IgD-negative memory B cell (primary cell): ENCODE results near the gene ACVR1B. TPM values are rescaled to one million over a fixed set of nuclear protein-coding genes. Genes with fewer than 3 reads are reported as not detected.
A peak's percentile ranks its signal among the peaks of the same experiment; 100 is the strongest.

Source experiments
- H3K27ac Mint-ChIP-seq, 3 donors: one replicate each; pipeline ENCODE4 v1.8.0; 2020 to 2022; ENCODE audit warnings: mild to moderate bottlenecking in 3 of 3, mixed read lengths in 3 of 3, moderate library complexity in 1 of 3
- H3K27me3 Mint-ChIP-seq: one replicate; pipeline ENCODE4 v1.8.0; 2021; ENCODE audit warnings: mixed read lengths
- H3K36me3 Mint-ChIP-seq: one replicate; pipeline ENCODE4 v1.8.0; 2020; ENCODE audit warnings: mild to moderate bottlenecking, mixed read lengths
- H3K4me1 Mint-ChIP-seq, 3 donors: one replicate each; pipeline ENCODE4 v1.8.0; 2020 to 2022; ENCODE audit warnings: mixed read lengths in 3 of 3, mild to moderate bottlenecking in 1 of 3
- H3K4me3 Mint-ChIP-seq, 4 donors: one replicate each; pipeline ENCODE4 v1.8.0; 2020 to 2022; ENCODE audit warnings: mild to moderate bottlenecking in 4 of 4, mixed read lengths in 4 of 4, moderate library complexity in 3 of 4
- H3K9me3 Mint-ChIP-seq, 3 donors: one replicate each; pipeline ENCODE4 v1.8.0; 2020 to 2021; ENCODE audit warnings: mixed read lengths in 3 of 3, mild to moderate bottlenecking in 1 of 3
- polyA plus RNA-seq: library from polyadenylated mRNA; unstranded; fragments of 300-500 nt; fragmentation: Illumina TruSeq; gene quantifications from one replicate; pipeline ENCODE4 v1.2.3, GENCODE V29; 2021

Gene ACVR1B
- polyA plus RNA-seq, 1 donor from 2014 or later: 0.90 TPM

DNA sequence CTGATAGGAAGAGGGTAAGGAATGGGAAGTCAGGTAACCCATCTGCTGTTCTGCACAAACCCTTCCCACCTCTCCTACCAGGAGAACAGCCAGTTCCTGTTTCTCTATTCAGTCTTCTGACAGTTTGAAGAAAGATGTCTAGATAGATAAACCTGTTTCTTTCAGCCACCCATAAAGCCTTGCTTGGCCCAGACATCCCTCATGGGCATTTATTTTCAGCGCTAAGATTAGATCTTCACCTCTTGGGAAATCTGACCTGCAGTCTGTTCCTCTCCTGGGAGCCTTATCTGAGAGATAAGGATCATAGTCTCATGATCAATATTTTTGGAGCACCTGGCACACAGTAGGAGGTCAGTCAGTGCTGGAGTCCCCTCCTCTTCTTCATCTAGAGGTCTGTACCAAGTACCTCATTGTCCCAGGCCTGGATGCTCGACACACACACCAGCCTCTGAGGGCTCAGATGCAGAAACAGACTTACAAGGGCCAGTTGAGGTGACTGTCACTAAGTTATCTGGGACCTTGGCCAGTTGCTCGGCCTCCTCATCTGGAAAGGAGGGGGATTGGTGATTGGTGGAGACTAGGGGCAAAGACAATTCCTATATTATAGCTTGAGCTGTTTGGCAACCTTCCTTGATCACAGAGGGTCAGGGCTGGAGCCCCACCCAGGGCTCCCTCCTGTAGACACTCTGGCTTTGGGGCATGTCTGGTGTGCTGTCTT, 26.0 kb upstream of the ACVR1B start:
- peaks cover 8% of the 10 kb centered on the region for H3K27me3 Mint-ChIP-seq
- H3K9me3 Mint-ChIP-seq: no peaks in the 10 kb centered on the region
- H3K4me3 Mint-ChIP-seq: peak overlapping the region in 2 of 4 donors; percentile 30 to 65
- no peak overlapping the region for H3K27ac Mint-ChIP-seq
- H3K36me3 Mint-ChIP-seq: no peaks in the 10 kb centered on the region
- peaks cover 21 to 28% (median 26%) of the 10 kb centered on the region in 3 donors for H3K4me1 Mint-ChIP-seq

DNA sequence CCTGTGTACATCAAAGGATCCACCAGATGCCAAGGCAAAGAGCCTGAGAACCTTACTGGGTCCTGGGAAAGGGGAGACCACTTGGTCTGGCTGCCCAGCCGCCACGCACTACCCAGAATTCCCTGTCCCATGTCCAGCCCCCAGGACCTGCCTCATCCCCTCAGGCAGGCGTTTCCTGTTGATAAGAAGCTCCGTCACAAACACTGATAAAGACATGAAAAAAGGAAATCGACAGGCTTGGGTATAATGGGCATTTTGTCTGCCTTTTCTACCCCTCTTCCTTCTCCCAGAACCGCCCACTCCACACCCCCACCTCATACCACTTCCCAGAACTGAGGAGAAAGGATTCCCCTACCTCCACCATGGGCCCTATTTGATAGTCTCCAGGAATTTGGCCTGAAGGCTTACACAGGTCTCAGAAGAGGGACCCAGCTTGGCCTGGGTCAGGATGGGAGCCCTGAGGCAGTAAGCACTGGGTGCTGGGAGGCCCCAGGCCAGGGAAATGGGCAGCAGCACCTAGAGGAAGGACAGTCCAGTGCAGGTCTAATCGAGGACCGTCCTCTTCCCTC, 25.4 kb upstream of the ACVR1B start:
- H3K4me3 Mint-ChIP-seq: no peak overlapping the region
- peaks cover 21 to 28% (median 26%) of the 10 kb centered on the region in 3 donors for H3K4me1 Mint-ChIP-seq
- no peaks in the 10 kb centered on the region for H3K9me3 Mint-ChIP-seq
- no peaks in the 10 kb centered on the region for H3K36me3 Mint-ChIP-seq
- H3K27me3 Mint-ChIP-seq: peaks cover 8% of the 10 kb centered on the region
- H3K27ac Mint-ChIP-seq: peak overlapping the region in 1 of 3 donors; percentile 67

DNA sequence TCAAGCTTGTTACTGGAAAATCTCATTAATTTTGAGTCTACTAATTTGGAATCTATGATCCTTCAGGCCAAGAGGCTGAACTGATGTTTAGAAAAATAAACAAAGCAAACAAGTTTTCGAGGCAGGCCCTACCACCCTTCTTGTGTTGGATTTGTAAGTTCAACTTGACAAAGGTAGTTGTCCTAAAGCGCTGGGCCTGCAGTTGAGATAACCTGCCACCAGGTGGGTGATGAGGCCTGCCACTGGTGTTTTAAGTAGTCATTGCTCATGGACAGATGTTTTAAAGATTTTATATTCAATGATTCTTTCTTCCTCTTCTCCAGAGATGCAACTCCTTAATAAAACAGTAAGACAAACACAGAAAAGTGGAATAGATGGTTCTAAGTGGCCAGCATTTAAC, 24.8 kb upstream of the ACVR1B start:
- peaks cover 21 to 28% (median 26%) of the 10 kb centered on the region in 3 donors for H3K4me1 Mint-ChIP-seq

DNA sequence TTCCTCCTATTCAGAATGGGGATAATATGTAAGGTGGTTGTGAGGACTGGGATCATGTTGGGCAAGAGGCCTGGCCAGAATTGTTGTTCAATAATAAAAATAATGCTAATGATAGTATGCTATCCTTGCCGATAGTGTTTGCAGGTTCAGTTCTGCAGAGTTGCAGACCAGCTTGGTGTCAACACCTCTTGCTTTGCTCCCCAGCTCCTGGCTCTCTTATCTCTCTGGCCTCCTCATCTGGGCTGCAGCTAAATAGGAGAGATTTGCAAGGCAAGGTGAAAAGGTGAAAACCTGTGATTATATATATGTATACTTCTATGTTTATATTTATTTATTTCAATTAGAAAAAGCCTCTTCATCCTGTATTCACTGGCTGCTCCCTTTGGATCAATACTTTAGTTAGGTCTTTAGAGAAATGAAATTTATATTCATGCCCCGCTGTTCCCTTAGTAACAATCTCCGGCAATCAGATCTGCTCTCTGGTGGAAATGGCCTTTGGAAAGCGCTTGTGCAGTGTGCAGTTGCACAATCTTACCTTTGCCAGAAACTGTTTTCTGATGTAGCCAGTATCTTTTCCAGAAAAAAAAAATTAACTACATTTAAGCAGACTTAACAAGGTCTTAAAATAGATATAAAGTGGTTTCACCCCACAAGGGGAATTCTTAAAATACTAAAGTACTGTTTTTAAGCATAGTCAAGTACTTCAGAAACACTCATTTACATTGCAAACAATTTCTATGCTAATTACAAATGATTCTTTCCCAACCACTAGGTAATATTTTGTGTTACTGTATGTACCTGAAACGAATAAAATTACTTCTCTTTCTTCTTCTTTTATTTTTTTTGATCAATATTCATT, 19.1 kb upstream of the ACVR1B start:
- Mint-ChIP-seq H3K36me3 (peaks cover 3% of the 10 kb centered on the region), H3K4me1 (peaks cover 1 to 5% (median 1%) of the 10 kb centered on the region in 3 donors), H3K9me3 (no peaks in the 10 kb centered on the region), H3K27me3 (peaks cover 8% of the 10 kb centered on the region), H3K27ac (peak overlapping the region in 1 of 3 donors; percentile 45), H3K4me3 (no peak overlapping the region)

More for the DNA sequence above, 24.8 kb upstream of the ACVR1B start:
- no peaks in the 10 kb centered on the region for H3K36me3 Mint-ChIP-seq
- H3K4me3 Mint-ChIP-seq: no peak overlapping the region
- peaks cover 8% of the 10 kb centered on the region for H3K27me3 Mint-ChIP-seq
- no peak overlapping the region for H3K27ac Mint-ChIP-seq
- no peaks in the 10 kb centered on the region for H3K9me3 Mint-ChIP-seq

DNA sequence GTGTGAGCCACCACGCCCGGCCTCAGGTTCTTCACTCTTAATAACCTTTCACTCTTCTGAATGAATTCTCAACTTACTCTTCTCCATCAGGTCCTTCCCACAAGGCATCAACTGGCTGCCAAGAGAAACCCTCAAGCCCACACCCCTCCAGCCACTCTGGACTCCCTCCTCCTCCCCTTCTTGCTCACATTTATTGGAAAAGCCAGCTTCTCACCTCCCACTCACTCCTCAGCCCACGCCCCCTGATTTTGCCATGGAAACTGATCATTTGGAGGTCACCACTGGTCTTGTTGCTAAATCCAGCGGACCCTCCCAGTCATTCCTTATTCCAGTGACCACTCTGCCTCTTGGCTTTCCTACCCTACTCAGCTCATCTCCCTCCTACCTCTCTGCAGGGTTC, 17.4 kb upstream of the ACVR1B start:
- Mint-ChIP-seq H3K36me3 (peaks cover 3% of the 10 kb centered on the region), H3K27me3 (peaks cover 8% of the 10 kb centered on the region), H3K9me3 (no peaks in the 10 kb centered on the region), H3K27ac (no peak overlapping the region), H3K4me3 (peak overlapping the region in 1 of 4 donors; percentile 55), H3K4me1 (peaks cover 1 to 5% (median 1%) of the 10 kb centered on the region in 3 donors)

DNA sequence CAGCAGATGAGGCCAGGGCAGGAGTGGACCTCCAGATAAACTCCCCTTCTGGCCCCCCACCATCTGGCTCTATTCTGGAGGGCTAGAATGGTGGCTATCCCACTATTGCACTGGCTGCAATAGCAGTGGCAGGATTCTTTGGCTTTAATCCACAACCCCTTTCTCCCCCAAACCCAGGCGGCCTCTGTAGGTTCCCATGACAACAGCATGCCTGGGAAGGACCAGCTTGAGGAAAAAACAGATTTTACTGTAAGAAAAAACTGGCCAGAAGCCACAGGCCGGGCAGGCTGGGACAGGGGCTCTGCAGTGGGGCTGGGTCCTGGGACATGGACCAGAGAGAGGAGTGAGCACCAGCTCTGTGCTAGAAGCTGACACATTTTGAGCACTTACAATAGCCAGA, 13.6 kb upstream of the ACVR1B start:
- peaks cover 25% of the 10 kb centered on the region for H3K27me3 Mint-ChIP-seq
- peaks cover 6% of the 10 kb centered on the region for H3K36me3 Mint-ChIP-seq
- H3K9me3 Mint-ChIP-seq: peaks cover 0 to 3% (median 0%) of the 10 kb centered on the region in 3 donors
- peaks cover under 1 to 2% (median 1%) of the 10 kb centered on the region in 3 donors for H3K4me1 Mint-ChIP-seq
- H3K27ac Mint-ChIP-seq: no peak overlapping the region
- no peak overlapping the region for H3K4me3 Mint-ChIP-seq

DNA sequence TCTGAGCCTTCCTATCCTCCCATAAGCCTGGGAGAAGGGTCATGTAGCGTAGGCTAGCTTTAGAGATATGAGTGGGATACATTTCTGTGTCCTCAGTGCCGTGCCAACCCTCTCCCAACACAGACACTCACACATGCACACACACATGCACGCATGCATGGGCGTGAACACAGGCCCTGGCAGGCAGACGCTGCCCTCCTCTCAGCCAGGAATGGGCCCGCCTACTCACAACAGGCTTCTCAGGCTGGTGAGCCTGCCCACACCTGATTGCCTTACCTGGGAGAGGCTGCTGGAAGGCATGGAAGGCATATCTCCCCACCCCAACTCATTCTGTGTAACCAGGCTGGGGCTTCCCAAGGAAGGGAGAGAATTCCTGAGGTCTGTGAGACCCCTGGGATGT, 12.8 kb upstream of the ACVR1B start:
- H3K9me3 Mint-ChIP-seq: peaks cover 0 to 5% (median 0%) of the 10 kb centered on the region in 3 donors

DNA sequence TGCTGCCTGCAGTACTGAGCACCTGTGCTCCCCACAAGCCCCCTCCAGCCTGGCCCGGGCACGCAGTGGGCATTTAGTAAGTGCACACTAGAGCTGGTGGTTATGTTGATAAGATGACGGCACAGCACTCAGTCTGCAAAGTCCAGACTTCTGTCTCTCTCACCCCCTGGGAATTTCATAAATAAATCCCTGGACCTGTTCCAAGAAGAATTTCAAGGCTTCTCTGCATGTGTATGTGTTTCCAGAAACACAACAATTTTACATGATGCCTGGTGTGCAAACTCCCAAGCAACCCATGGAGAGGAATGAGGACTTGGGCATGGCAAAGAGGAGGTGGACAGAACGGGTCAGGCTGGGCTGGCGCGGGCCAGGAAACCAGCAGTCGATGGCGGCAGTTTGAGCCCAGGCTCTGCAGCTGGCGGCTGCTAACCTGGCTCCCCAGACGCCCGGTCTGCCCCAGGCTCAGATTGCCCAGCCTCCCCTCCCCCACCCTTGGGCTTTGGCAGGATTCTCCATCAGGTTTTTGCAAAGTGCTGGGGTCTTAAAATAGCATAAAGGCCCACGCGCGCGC, 10.4 kb upstream of the ACVR1B start:
- no peaks in the 10 kb centered on the region for H3K4me1 Mint-ChIP-seq
- H3K27ac Mint-ChIP-seq: no peak overlapping the region
- no peak overlapping the region for H3K4me3 Mint-ChIP-seq
- H3K9me3 Mint-ChIP-seq: peaks cover 5 to 20% (median 13%) of the 10 kb centered on the region in 3 donors
- peaks cover 3% of the 10 kb centered on the region for H3K36me3 Mint-ChIP-seq
- peaks cover 18% of the 10 kb centered on the region for H3K27me3 Mint-ChIP-seq

More for the DNA sequence above, 12.8 kb upstream of the ACVR1B start:
- Mint-ChIP-seq H3K27ac (no peak overlapping the region), H3K36me3 (peaks cover 6% of the 10 kb centered on the region), H3K27me3 (peaks cover 25% of the 10 kb centered on the region), H3K4me3 (no peak overlapping the region), H3K4me1 (peaks cover 0 to 1% (median 0%) of the 10 kb centered on the region in 3 donors)

DNA sequence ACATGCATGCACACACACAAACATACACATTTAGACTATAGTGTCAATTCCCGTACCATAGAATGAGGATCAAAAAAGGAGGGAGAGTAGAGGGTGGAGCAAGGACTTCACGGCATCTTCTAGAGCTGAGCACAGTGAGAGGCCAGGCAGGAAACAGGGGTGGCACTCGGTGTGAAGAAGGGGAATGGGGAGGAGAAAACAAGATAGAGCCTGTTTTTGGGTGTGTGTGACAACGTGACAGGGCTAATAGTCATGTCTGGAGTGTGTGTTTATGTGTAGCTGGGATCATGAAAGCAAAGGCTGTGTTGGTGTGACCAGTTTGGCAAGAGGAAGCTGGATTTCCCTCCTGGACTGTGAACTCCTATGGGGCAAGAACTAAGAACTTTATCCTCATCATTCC, 9.9 kb upstream of the ACVR1B start:
- H3K36me3 Mint-ChIP-seq: peaks cover 3% of the 10 kb centered on the region
- H3K27me3 Mint-ChIP-seq: peaks cover 18% of the 10 kb centered on the region
- H3K27ac Mint-ChIP-seq: peak overlapping the region in 1 of 3 donors; percentile 54
- H3K4me3 Mint-ChIP-seq: no peak overlapping the region
- H3K9me3 Mint-ChIP-seq: peaks cover 5 to 24% (median 13%) of the 10 kb centered on the region in 3 donors
- no peaks in the 10 kb centered on the region for H3K4me1 Mint-ChIP-seq

DNA sequence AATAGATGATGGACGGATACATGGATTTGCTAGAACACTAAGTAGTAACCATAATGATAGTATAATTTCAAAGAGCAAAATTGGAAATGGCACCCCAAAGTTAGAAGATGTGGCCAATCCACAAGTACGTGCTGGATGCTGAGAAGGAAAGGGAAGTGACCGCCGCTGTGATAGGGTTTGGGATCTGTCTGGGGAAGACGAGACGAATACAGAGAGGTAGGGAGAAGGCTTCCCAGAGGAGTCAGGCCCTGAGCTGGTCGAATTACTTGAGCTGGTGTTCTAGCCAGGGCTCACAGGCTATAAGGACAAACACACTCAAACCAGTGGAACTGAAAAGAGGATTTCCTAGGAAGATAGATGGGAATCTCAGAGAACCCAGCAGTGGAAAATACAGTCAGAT, 9.4 kb upstream of the ACVR1B start:
- Mint-ChIP-seq H3K9me3 (peaks cover 5 to 25% (median 13%) of the 10 kb centered on the region in 3 donors), H3K36me3 (peaks cover 3% of the 10 kb centered on the region), H3K27me3 (peaks cover 18% of the 10 kb centered on the region), H3K4me1 (no peaks in the 10 kb centered on the region), H3K27ac (peak overlapping the region in 1 of 3 donors; percentile 54), H3K4me3 (no peak overlapping the region)

DNA sequence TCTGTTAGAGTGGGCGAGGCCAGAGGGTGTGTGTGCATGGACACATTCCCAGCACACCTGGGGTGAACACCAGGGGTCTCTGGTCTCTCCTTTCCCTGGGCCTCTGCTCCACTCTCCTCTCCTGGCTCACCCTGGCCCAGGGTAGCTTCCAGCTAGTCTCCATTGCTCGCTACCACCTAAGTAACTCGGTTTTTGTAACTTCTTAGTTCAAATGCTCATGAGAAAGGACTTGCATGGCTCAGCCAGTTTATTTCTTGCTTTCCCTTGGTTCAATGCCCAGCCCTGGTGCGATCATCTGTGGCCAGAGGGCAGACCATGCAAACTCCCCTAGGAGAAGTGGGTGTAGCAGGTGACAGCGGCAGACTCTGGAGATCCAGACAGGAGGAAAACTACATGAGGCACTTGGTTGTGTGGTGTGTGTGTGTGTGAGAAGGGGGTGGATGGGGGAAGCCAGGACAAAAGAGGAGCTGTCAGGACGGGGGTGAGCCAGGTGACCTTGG, 8.9 kb upstream of the ACVR1B start:
- Mint-ChIP-seq H3K4me3 (no peak overlapping the region), H3K27me3 (peaks cover 20% of the 10 kb centered on the region), H3K4me1 (no peaks in the 10 kb centered on the region)

DNA sequence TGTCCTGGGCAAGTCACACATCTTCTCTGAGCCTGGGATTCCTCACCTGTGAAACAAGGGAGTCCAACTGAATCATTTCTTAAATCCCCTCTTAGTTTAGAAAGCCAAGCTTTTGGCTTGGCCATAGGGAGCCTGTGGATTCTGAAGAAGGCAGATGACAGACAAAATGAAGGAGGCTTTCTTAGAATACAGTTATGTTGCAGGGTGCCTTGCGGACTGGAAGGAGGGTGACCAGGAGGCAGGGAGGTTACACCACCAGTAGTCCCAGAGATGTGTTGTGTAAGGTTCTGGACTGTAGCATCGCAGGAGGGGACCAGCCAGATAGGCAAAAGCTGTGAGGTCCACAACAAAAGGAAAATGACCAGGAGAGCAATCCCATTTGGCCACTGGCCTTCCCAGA, 8.2 kb upstream of the ACVR1B start:
- Mint-ChIP-seq H3K36me3 (peaks cover 6% of the 10 kb centered on the region), H3K4me3 (peak overlapping the region in 1 of 4 donors; percentile 81), H3K27me3 (peaks cover 23% of the 10 kb centered on the region), H3K27ac (peak overlapping the region in 1 of 3 donors; percentile 17), H3K4me1 (no peaks in the 10 kb centered on the region), H3K9me3 (peaks cover 5 to 25% (median 13%) of the 10 kb centered on the region in 3 donors)

More for the DNA sequence above, 8.9 kb upstream of the ACVR1B start:
- H3K27ac Mint-ChIP-seq: no peak overlapping the region
- peaks cover 3% of the 10 kb centered on the region for H3K36me3 Mint-ChIP-seq
- H3K9me3 Mint-ChIP-seq: peaks cover 5 to 25% (median 13%) of the 10 kb centered on the region in 3 donors

DNA sequence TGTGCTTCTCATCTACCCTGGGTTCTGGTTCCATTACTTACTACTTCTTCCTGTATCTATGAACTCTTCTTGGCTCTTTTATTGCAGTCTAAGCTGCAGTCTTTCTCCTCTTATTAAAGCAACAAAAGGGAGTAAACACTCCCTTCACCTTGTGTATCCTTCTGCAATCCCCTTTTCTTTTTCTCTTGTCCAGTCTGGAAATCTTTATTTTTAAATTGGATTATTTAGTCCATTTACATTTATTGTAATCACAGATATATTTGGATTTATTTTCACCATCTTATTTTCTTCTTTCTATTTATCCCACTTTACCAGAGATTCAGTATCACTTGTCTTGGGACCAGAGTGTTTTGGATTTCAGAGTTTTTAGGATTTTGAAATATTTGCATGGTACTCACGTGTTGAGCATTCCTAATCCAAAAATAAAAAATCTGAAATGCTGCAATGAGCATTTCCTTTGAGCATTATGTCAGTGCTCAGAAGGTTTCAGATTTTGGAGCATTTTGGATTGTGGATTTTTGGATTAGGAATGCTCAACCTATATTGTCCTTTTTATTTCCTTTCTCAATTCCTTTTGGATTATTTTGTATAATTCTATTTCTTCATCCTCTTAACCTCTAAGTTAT, 6.8 kb upstream of the ACVR1B start:
- H3K4me3 Mint-ChIP-seq: no peak overlapping the region
- H3K9me3 Mint-ChIP-seq: peaks cover 5 to 25% (median 13%) of the 10 kb centered on the region in 3 donors
- H3K4me1 Mint-ChIP-seq: no peaks in the 10 kb centered on the region
- H3K27me3 Mint-ChIP-seq: peaks cover 25% of the 10 kb centered on the region
- no peak overlapping the region for H3K27ac Mint-ChIP-seq
- H3K36me3 Mint-ChIP-seq: peaks cover 6% of the 10 kb centered on the region
